Midbrain (tissue), 1 donor: Measurements from ENCODE around the gene FKBP1C.
"Not testable (repeated sequence)": the region's sequence is repeated elsewhere in the genome, so short reads cannot be mapped to it uniquely, and the experiment has no call there.

Experiments
- DNase-seq: peaks from one replicate; lab custom pipeline; 2025; lab: John Stamatoyannopoulos, UW

The FKBP1C gene

GRCh38 chr6:63211343-63211742, at the start of gene FKBP1C:
TSS of gene FKBP1C (plus strand) at chr6:63211469.
- not testable (repeated sequence) for DNase-seq

- DNase-seq: not testable (repeated sequence)
These were observed 47.0 kb upstream of the FKBP1C start for GRCh38 chr6:63164047-63164803.

- DNase-seq: no peak
These were observed 37.1 kb upstream of the FKBP1C start for GRCh38 chr6:63174173-63174572.

- no peak for DNase-seq
These were observed 35.1 kb upstream of the FKBP1C start for GRCh38 chr6:63176181-63176580.

- DNase-seq: no peak
These were observed 30.9 kb upstream of the FKBP1C start for GRCh38 chr6:63180367-63180766.

- no peak for DNase-seq
These were observed 24.3 kb upstream of the FKBP1C start for GRCh38 chr6:63186970-63187369.

- no peak for DNase-seq
These were observed 22.4 kb upstream of the FKBP1C start for GRCh38 chr6:63188828-63189227.

- no peak for DNase-seq
These were observed 17.9 kb upstream of the FKBP1C start for GRCh38 chr6:63193324-63193723.

GRCh38 chr6:63197741-63198140, 13.5 kb upstream of the FKBP1C start:
- no peak for DNase-seq

GRCh38 chr6:63213325-63213724, 2.1 kb downstream of the FKBP1C start:
- DNase-seq: no peak

- no peak for DNase-seq
These were observed 3.5 kb downstream of the FKBP1C start for GRCh38 chr6:63214816-63215215.

- DNase-seq: no peak
These were observed 12.9 kb downstream of the FKBP1C start for GRCh38 chr6:63224179-63224578.

- not testable (repeated sequence) for DNase-seq
These were observed 14.7 kb downstream of the FKBP1C start for GRCh38 chr6:63225987-63226386.

- DNase-seq: not testable (repeated sequence)
These were observed 16.9 kb downstream of the FKBP1C start for GRCh38 chr6:63227928-63228894.

GRCh38 chr6:63230027-63230426, 18.8 kb downstream of the FKBP1C start:
- DNase-seq: not testable (repeated sequence)

- not testable (repeated sequence) for DNase-seq
These were observed 19.2 kb downstream of the FKBP1C start for GRCh38 chr6:63230511-63230910.

- DNase-seq: no peak
These were observed 25.1 kb downstream of the FKBP1C start for GRCh38 chr6:63236398-63236817.

- no peak for DNase-seq
These were observed 34.2 kb downstream of the FKBP1C start for GRCh38 chr6:63245420-63245819.

- DNase-seq: no peak
These were observed 34.6 kb downstream of the FKBP1C start for GRCh38 chr6:63245909-63246308.

- no peak for DNase-seq
These were observed 35.3 kb downstream of the FKBP1C start for GRCh38 chr6:63246581-63246980.

GRCh38 chr6:63249875-63250482, 38.7 kb downstream of the FKBP1C start:
- DNase-seq: no peak

GRCh38 chr6:63259153-63259552, 47.9 kb downstream of the FKBP1C start:
- DNase-seq: no peak
